ENCODE measurements around the gene TFIP11. TPM values are rescaled to one million over a fixed set of nuclear protein-coding genes. Genes with fewer than 3 reads are reported as not detected.

Gene TFIP11
- total RNA-seq, 1 experiment from 2014 or later = 39.8 TPM

- intact Hi-C loops (cut with micrococcal nuclease; ENCODE audit: unreplicated experiment) = no loop called here
- DNase-seq = no peak
- no peak overlapping the region for H3K27ac Mint-ChIP-seq (ENCODE audit: unreplicated experiment)
- H3K4me1 Mint-ChIP-seq (ENCODE audit: low read depth, unreplicated experiment) = no peaks in the 10 kb centered on the region
- H3K27me3 Mint-ChIP-seq (ENCODE audit: unreplicated experiment) = no peaks in the 10 kb centered on the region
- H3K9me3 Mint-ChIP-seq (ENCODE audit: low read depth, unreplicated experiment) = no peaks in the 10 kb centered on the region
- CTCF ChIA-PET = no interaction called here
- H3K36me3 Mint-ChIP-seq (ENCODE audit: insufficient read depth, unreplicated experiment) = peaks cover 6% of the 10 kb centered on the region
- TF ChIP-seq, protein P1, sequence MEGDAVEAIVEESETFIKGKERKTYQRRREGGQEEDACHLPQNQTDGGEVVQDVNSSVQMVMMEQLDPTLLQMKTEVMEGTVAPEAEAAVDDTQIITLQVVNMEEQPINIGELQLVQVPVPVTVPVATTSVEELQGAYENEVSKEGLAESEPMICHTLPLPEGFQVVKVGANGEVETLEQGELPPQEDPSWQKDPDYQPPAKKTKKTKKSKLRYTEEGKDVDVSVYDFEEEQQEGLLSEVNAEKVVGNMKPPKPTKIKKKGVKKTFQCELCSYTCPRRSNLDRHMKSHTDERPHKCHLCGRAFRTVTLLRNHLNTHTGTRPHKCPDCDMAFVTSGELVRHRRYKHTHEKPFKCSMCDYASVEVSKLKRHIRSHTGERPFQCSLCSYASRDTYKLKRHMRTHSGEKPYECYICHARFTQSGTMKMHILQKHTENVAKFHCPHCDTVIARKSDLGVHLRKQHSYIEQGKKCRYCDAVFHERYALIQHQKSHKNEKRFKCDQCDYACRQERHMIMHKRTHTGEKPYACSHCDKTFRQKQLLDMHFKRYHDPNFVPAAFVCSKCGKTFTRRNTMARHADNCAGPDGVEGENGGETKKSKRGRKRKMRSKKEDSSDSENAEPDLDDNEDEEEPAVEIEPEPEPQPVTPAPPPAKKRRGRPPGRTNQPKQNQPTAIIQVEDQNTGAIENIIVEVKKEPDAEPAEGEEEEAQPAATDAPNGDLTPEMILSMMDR (IDR thresholded peaks at IDR 0.05; ENCODE audit: unreplicated experiment) = no peak
- no peak overlapping the region for H3K4me3 Mint-ChIP-seq (ENCODE audit: low read depth, unreplicated experiment)
- BruUV-seq (replicated peaks) = no TSS peak
Measured at GRCh38 chr22:26536056-26536761, 23.9 kb upstream of the TFIP11 start.

DNA sequence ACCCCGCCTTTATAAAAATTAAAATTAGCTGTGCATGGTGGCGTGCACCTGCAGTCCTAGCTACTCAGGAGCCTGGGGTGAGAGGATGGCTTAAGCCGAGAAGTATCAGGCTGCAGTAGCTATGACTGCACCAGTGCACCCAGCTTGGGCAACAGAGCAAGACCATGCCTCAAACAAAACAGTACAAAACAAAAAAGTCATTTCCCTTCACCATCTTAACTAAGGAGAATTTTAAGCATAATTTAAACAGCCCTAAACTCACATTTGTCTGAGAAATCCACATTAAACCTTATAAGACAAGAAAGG is 23.3 kb upstream of the TFIP11 start:
- H3K36me3 Mint-ChIP-seq (ENCODE audit: insufficient read depth, unreplicated experiment) = peaks cover 6% of the 10 kb centered on the region
- no peaks in the 10 kb centered on the region for H3K4me1 Mint-ChIP-seq (ENCODE audit: low read depth, unreplicated experiment)
- TF ChIP-seq, protein P1 (IDR thresholded peaks at IDR 0.05; ENCODE audit: unreplicated experiment) = no peak
- intact Hi-C loops (cut with micrococcal nuclease; ENCODE audit: unreplicated experiment) = no loop called here
- CTCF ChIA-PET = no interaction called here
- H3K27ac Mint-ChIP-seq (ENCODE audit: unreplicated experiment) = no peak overlapping the region
- BruUV-seq (replicated peaks) = no TSS peak
- H3K9me3 Mint-ChIP-seq (ENCODE audit: low read depth, unreplicated experiment) = no peaks in the 10 kb centered on the region
- no peak for DNase-seq
- H3K27me3 Mint-ChIP-seq (ENCODE audit: unreplicated experiment) = no peaks in the 10 kb centered on the region
- H3K4me3 Mint-ChIP-seq (ENCODE audit: low read depth, unreplicated experiment) = no peak overlapping the region

DNA sequence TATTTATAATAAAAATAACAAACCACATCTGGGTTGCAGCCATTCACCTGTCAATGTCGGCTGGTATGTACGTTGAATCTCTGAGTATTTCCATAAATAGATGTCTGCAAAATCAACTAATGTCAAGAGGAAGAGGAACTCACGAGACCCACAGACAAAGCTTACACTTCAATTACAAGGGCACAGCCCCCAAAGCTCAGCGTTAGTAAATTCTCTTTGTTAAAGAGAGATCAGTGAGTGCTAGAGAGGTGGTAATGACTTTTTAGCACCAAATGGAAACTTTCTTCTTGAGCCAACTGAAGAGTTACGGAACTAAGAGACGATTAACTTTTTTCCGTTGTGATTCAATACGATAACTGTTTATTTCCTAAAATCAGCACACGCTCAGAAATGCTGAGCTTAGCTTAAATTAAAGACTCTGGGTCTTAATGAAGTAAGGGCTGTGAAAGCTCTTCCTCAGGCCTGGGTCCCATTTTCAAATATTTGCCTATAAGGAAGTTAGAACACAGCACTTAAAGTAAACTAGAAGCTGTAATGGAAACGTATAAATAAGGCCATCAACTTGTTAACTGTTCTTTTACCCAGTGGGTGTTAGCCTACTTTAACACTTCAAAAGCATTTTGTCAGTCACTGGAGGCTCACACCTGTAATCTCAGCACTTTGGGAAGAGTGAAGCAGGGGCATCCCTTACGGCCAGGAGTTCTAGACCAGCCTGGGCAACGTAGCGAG is 22.8 kb upstream of the TFIP11 start:
- H3K27ac Mint-ChIP-seq (ENCODE audit: unreplicated experiment) = no peak overlapping the region
- DNase-seq = no peak
- H3K36me3 Mint-ChIP-seq (ENCODE audit: insufficient read depth, unreplicated experiment) = peaks cover 6% of the 10 kb centered on the region
- no peaks in the 10 kb centered on the region for H3K4me1 Mint-ChIP-seq (ENCODE audit: low read depth, unreplicated experiment)
- no peak overlapping the region for H3K4me3 Mint-ChIP-seq (ENCODE audit: low read depth, unreplicated experiment)
- BruUV-seq (replicated peaks) = no TSS peak
- H3K9me3 Mint-ChIP-seq (ENCODE audit: low read depth, unreplicated experiment) = no peaks in the 10 kb centered on the region
- CTCF ChIA-PET = no interaction called here
- intact Hi-C loops (cut with micrococcal nuclease; ENCODE audit: unreplicated experiment) = no loop called here
- no peaks in the 10 kb centered on the region for H3K27me3 Mint-ChIP-seq (ENCODE audit: unreplicated experiment)
- TF ChIP-seq, protein P1 (IDR thresholded peaks at IDR 0.05; ENCODE audit: unreplicated experiment) = no peak

DNA sequence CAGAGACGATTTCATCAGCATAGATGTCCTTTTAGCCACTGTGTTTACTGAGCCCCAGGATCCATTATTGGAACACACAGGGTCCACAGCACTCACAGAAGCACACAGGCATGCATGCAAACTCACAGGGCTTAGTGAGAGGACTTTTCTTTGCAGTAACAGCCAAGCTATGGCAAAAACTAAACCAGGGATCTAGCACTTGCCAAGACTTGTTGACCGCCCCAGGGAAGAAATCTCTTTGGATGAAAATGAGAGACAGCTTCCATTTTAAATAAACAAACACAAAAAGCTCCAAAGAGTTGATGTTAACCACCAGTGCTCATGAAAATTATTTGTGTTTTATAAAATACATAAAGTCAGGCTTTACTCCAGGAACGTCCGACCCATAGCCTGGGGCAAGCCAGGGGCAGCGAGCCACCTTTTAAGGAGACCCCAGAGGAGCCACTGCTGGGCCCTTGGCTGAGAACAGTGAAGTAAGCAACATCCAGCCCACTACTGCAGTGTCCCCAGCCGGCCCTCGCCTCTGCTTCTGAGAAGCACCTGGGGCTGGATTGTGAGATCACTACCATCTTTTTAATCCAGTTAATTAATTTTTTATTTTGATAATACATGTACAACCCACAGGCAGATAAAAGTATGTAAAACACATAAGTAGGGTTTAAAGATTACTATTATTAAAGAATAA is 22.0 kb upstream of the TFIP11 start:
- no peak for DNase-seq
- H3K36me3 Mint-ChIP-seq (ENCODE audit: insufficient read depth, unreplicated experiment) = peaks cover 6% of the 10 kb centered on the region
- BruUV-seq (replicated peaks) = no TSS peak
- TF ChIP-seq, protein P1 (IDR thresholded peaks at IDR 0.05; ENCODE audit: unreplicated experiment) = no peak
- no peaks in the 10 kb centered on the region for H3K4me1 Mint-ChIP-seq (ENCODE audit: low read depth, unreplicated experiment)
- intact Hi-C loops (cut with micrococcal nuclease; ENCODE audit: unreplicated experiment) = no loop called here
- CTCF ChIA-PET = no interaction called here
- no peaks in the 10 kb centered on the region for H3K27me3 Mint-ChIP-seq (ENCODE audit: unreplicated experiment)
- no peak overlapping the region for H3K4me3 Mint-ChIP-seq (ENCODE audit: low read depth, unreplicated experiment)
- no peaks in the 10 kb centered on the region for H3K9me3 Mint-ChIP-seq (ENCODE audit: low read depth, unreplicated experiment)
- no peak overlapping the region for H3K27ac Mint-ChIP-seq (ENCODE audit: unreplicated experiment)
